8988T (cell line): ENCODE results near the gene WTAP.
"Not testable (repeated sequence)": the region's sequence is repeated elsewhere in the genome, so short reads cannot be mapped to it uniquely, and the experiment has no call there.

Experiments used
- DNase-seq: peaks from one replicate; pipeline ENCODE4 v3.0.0; 2011

Gene WTAP

GRCh38 chr6:159762681-159763293 is 35.5 kb downstream of the WTAP start:
- DNase-seq = no peak

GRCh38 chr6:159766906-159767305 is 39.6 kb downstream of the WTAP start:
- DNase-seq = no peak

DNA sequence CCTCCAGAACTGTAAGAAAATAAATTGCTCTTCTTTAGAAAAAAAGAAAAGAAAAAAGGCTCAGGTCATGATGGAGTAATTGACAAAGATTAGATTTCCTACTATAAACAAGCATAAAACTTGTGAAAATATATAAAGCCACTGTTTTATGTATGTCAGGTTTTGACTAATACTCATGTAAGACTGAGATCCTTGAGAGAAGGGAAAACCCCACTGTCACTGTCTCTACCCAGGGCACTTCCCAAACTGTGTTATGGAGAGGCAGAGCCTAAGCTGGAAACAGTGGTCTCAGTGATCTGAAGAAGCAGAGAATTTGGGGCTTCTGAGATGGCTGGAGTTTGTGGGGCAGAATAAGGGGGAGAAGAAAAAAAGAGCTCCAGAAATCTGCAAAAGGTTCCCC is 42.2 kb downstream of the WTAP start:
- DNase-seq = no peak

DNA sequence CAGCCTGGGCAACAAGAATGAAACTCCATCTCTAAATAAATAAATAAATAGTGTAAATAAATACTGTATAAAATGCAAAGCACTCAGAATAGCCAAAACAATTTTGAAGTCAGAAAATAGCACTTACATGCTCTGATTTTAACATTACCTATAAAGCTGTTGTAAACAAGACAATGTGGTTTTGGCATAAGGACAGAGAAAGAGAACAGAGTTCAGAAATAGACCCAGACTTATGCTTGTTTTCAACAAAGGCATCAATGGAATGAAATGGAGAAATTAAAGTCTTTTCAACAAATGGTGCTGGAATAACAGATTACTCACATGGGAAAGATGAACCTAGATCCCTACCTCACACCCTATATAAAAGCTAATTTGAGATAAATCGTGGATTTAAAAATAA is 44.9 kb downstream of the WTAP start:
- DNase-seq = no peak

- no peak for DNase-seq
These were observed 50.1 kb downstream of the WTAP start for GRCh38 chr6:159777240-159777904.

- DNase-seq = no peak
These were observed 50.8 kb downstream of the WTAP start for GRCh38 chr6:159778131-159778530.

DNA sequence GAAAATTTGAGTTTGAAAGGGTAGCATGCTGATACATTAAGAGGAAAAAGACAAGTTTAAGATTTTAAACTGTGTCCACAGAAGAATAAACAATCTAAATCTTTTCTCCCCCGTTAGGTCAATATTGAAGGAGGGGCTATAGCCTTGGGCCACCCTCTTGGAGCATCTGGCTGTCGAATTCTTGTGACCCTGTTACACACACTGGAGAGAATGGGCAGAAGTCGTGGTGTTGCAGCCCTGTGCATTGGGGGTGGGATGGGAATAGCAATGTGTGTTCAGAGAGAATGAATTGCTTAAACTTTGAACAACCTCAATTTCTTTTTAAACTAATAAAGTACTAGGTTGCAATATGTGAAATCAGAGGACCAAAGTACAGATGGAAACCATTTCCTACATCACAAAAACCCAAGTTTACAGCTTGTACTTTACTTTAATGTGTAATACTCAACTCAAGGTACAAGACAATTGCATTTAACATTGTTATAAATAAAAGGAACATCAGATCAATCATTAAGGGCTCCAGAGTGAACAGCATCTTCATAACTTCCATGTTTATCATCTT is 51.3 kb downstream of the WTAP start:
- DNase-seq = no peak

DNA sequence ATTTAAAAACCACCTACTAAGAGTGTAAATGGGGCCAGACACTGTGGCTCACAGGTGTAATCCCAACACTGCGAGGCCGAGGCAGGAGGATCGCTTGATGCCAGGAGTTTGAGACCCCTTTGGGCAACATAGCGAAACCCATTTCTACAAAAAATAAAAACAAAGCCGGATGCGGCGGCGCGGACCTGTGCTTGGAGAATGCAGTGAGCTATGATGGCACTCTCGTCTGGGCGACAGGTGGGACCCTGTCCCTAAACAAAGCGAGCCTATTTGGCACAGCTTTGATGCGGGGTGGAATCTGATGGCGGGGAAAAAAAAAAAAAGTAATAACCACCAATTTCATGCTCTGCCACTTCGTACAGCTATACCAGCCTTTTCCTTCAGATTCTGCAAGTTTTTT is 61.0 kb downstream of the WTAP start:
- DNase-seq = no peak

- no peak for DNase-seq
These were observed 61.6 kb downstream of the WTAP start for GRCh38 chr6:159788753-159789376.

GRCh38 chr6:159789377-159790148 is 62.3 kb downstream of the WTAP start, which contains the start of gene TCP1:
Gene TCP1, minus strand, starts transcription at chr6:159789602. Its CDS starts 134 bp downstream, at chr6:159789468.
- peak; percentile 87 for DNase-seq

DNA sequence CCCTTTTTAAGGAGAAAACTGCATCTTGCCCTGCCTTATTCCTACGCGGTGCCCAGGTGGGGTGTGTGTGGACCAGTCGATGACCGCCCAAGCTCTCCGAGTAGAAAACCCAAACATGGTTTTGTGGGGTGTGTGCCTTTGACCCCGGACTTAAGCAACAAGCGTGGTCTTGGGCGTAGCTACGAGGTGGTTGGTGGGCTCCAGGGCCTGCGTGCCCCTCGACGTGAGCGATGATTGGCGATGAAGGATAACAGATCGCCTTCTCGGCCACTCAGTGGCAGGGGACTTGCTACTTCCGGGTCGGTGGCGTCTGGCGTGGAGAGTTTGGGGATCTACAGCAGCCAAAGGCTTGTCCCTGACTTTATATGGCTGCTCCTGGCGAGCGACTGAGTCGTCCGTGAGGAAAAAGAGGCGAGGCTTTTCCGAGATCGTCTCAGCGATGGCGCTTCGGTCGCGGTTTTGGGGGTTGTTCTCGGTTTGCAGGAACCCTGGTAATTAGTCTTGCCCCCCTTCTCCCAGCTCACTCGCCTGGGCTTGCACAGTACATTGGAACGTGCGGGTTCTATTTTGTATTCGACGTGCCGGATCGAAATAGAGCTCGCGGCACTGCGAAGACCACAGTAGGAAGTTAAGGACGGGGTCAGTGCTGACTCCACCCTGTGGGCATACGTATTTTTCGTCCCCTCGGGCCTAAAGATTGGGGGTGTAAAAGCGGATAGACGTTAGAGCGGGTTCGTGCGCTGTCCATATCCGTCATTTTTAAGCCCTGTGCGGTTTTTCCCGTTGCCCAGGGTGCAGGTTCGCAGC is 63.0 kb downstream of the WTAP start, which contains the start of gene MRPL18:
MRPL18 (plus strand) TSS at position 319 of the 807 bp plus-strand sequence; CDS start at position 440, 121 bp downstream.
- peak; percentile 70 for DNase-seq

DNA sequence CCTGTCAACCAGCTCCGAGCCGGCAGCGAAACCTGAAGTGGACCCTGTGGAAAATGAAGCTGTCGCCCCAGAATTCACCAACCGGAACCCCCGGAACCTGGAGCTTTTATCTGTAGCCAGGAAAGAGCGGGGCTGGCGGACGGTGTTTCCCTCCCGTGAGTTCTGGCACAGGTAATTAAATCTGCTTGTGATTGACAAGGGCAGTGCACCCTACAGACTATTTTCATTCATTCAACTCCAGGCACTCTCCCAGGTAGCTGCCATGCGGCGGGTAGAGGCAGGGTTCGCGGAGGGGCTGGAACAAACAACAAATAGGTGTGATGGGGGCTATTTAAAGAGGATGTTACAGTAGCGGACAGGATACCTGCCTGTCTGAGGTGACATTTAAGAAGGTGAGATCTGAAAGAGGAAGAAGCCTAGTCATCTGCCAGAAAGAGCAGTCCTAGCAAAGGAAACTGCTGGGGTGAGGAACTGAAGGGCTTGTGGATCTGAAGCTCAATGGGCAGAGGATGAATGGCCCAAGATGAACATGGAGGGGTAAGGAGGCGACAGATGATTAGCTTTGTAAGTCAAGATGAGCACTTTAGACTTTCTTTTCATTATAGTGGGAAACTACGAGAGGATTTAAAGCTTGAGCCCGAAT is 63.8 kb downstream of the WTAP start:
- no peak for DNase-seq

DNA sequence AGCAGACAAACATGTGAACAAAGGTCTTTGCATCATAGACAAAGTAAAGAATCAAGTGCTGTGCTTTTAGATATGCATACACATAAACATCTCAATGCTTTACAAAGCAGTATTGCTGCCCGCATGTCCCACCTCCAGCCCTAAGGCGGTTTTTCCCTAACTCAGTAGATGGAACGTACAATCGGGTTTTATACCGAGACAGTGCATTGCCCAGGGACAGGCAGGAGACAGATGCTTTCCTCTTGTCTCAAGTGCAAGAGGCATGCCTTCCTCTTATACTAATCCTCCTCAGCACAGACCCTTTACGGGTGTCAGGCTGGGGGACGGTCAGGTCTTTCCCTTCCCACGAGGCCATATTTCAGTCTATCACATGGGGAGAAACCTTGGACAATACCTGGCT is 67.7 kb downstream of the WTAP start:
- not testable (repeated sequence) for DNase-seq

GRCh38 chr6:159797554-159797953 is 70.2 kb downstream of the WTAP start:
- DNase-seq = no peak

- DNase-seq = no peak
These were observed 73.0 kb downstream of the WTAP start, which contains the start of gene PNLDC1 for GRCh38 chr6:159800141-159800865. Gene PNLDC1, plus strand, starts transcription at chr6:159800276. Its CDS starts 32 bp downstream, at chr6:159800308.

- DNase-seq = no peak
These were observed 74.6 kb downstream of the WTAP start for GRCh38 chr6:159801935-159802334.

GRCh38 chr6:159804504-159804903 is 77.2 kb downstream of the WTAP start:
- no peak for DNase-seq

GRCh38 chr6:159805440-159806020 is 78.2 kb downstream of the WTAP start:
- no peak for DNase-seq
